Right atrium auricular region (tissue), 2 donors: Measurements from ENCODE around the gene PACS1. TPM values are rescaled to one million over a fixed set of nuclear protein-coding genes. Genes with fewer than 3 reads are reported as not detected.

Experiments
- DNase-seq: peaks from one replicate; pipeline ENCODE4 v3.0.0-alpha.2; 2019; ENCODE audit warnings: low spot score
- H3K27ac ChIP-seq, 2 donors: fragments of 200-600 bp; sonication (generic); 1 replicate in 1 of 2; 2 replicates in 1 of 2; pipeline ENCODE4 v1.5.1; 2016 to 2019
- H3K27me3 ChIP-seq, 2 donors: fragments of 200-600 bp; sonication (generic); one replicate each; pipeline versions ENCODE4 v1.5.1 to v1.6.0; 2017 to 2019
- H3K36me3 ChIP-seq: fragments of 200-600 bp; sonication (generic); one replicate; pipeline ENCODE4 v1.5.1; 2016
- H3K4me1 ChIP-seq, 2 donors: fragments of 200-600 bp; sonication (generic); one replicate each; pipeline versions ENCODE4 v1.5.1 to v1.6.0; 2017 to 2019
- H3K4me3 ChIP-seq, 2 donors: fragments of 200-600 bp; sonication (generic); 1 replicate in 1 of 2; 2 replicates in 1 of 2; pipeline ENCODE4 v1.5.1; 2017 to 2019; ENCODE audit warnings: mild to moderate bottlenecking in 1 of 2, moderate library complexity in 1 of 2
- H3K9me3 ChIP-seq, 2 donors: fragments of 200-600 bp; sonication (generic); one replicate each; pipeline ENCODE4 v1.5.1; 2019
- CTCF ChIP-seq, 2 donors: fragments of 200-600 bp; sonication (generic); IDR thresholded peaks; one replicate each; pipeline ENCODE4 v1.5.1; 2019; ENCODE audit warnings: antibody characterized with exemption in 2 of 2
- total RNA-seq, 2 donors: library from RNA; depleted of rRNA; stranded (reverse); fragments of >200 nt; gene quantifications; one replicate each; pipeline ENCODE4 v1.1.0, GENCODE V29; 2016

The PACS1 gene
- total RNA-seq, 2 donors from 2014 or later: 47.7 to 88.9 TPM

GRCh38 chr11:66063900-66064299 is 6.2 kb upstream of the PACS1 start:
- no peaks in the 10 kb centered on the region for H3K27me3 ChIP-seq
- no peak for DNase-seq
- H3K9me3 ChIP-seq: no peaks in the 10 kb centered on the region
- H3K4me3 ChIP-seq: no peak overlapping the region
- no peak overlapping the region for H3K27ac ChIP-seq
- H3K4me1 ChIP-seq: peaks cover 0 to 15% of the 10 kb centered on the region in 2 donors
- TF ChIP-seq CTCF (IDR thresholded peaks at IDR 0.05): no peak
- H3K36me3 ChIP-seq: peaks cover 96% of the 10 kb centered on the region

- no peak for TF ChIP-seq CTCF (IDR thresholded peaks at IDR 0.05)
- peaks cover 90% of the 10 kb centered on the region for H3K36me3 ChIP-seq
- H3K27ac ChIP-seq: no peak overlapping the region
- no peak for DNase-seq
- no peaks in the 10 kb centered on the region for H3K9me3 ChIP-seq
- H3K27me3 ChIP-seq: no peaks in the 10 kb centered on the region
- H3K4me1 ChIP-seq: peaks cover 0 to 22% of the 10 kb centered on the region in 2 donors
- no peak overlapping the region for H3K4me3 ChIP-seq
These were observed 5.5 kb upstream of the PACS1 start for GRCh38 chr11:66064571-66064970.

GRCh38 chr11:66066751-66067150 is 3.3 kb upstream of the PACS1 start:
- TF ChIP-seq CTCF (IDR thresholded peaks at IDR 0.05): no peak
- Histone ChIP-seq H3K4me3 (no peak overlapping the region), H3K4me1 (peaks cover 0 to 32% of the 10 kb centered on the region in 2 donors), H3K36me3 (peaks cover 68% of the 10 kb centered on the region), H3K27me3 (no peaks in the 10 kb centered on the region), H3K9me3 (no peaks in the 10 kb centered on the region), H3K27ac (no peak overlapping the region)
- DNase-seq: no peak

GRCh38 chr11:66067640-66068039 is 2.4 kb upstream of the PACS1 start:
- H3K4me1 ChIP-seq: peaks cover 0 to 41% of the 10 kb centered on the region in 2 donors
- DNase-seq: no peak
- H3K27me3 ChIP-seq: no peaks in the 10 kb centered on the region
- peak overlapping the region; percentile 94 to 99 for H3K27ac ChIP-seq
- H3K36me3 ChIP-seq: peaks cover 59% of the 10 kb centered on the region
- TF ChIP-seq CTCF (IDR thresholded peaks at IDR 0.05): no peak
- H3K4me3 ChIP-seq: no peak overlapping the region
- no peaks in the 10 kb centered on the region for H3K9me3 ChIP-seq

GRCh38 chr11:66068154-66068821 is 1.8 kb upstream of the PACS1 start:
- Histone ChIP-seq H3K4me1 (peaks cover 0 to 41% of the 10 kb centered on the region in 2 donors), H3K4me3 (no peak overlapping the region), H3K9me3 (no peaks in the 10 kb centered on the region), H3K36me3 (peaks cover 53% of the 10 kb centered on the region), H3K27me3 (no peaks in the 10 kb centered on the region), H3K27ac (peak overlapping the region; percentile 94 to 99)
- peak; percentile 81 to 92 for TF ChIP-seq CTCF (IDR thresholded peaks at IDR 0.05)
- DNase-seq: peak; percentile 81
